ENCODE results near the gene PPDPF.

PPDPF gene

DNA sequence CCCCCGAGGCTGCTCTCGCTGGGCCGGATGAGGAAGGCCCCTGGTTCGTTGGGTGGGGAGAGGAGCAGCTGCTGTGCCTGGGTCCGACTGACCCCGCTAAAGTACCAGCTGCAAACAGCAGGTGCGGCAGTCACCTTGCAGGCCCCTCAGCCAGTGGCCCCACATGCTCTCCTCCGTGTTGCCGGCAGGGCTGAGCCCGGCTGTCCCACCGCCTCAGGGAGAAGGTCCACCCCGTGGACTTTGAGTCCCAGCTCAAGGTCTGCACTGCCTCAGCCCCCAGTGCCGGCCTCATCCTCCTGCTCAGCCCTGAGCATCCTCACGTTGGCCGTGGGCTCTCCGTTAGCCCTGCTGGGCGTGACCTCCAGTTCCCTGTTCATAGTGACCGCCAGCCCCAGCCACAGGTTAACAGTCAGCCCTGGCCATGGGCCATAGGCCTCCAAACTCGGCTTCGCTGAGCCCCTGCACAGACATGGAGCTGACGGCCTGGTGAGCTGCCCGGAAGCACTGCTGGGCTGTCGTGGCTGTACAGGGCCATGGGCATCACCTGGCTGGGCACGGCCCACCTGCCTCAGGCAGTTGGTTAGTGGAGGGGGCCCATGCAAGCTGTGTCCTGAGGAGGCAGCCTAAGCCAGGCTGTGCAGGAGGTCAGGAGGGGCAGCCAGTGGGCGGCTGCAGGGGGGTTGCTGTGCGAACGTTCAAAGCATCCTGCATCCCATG, 23.8 kb downstream of the PPDPF start:
- no peak overlapping the region for H3K4me3 ChIP-seq (IDR thresholded peaks at IDR 0.05; ENCODE audit: insufficient read depth, low read depth, low read length)
- no peaks in the 10 kb centered on the region for H3K79me2 ChIP-seq (ENCODE audit: insufficient read depth, low read depth)
- no peaks in the 10 kb centered on the region for H4K20me1 ChIP-seq (ENCODE audit: insufficient read depth)
- H3K36me3 ChIP-seq (ENCODE audit: insufficient read depth): no peaks in the 10 kb centered on the region
- no peak overlapping the region for H2AFZ ChIP-seq (ENCODE audit: low read depth)
- H3K9ac ChIP-seq: no peak overlapping the region
- H3K27me3 ChIP-seq (ENCODE audit: insufficient read depth, low read depth): peaks cover 92% of the 10 kb centered on the region
- H3K4me1 ChIP-seq (ENCODE audit: low read depth, poor library complexity, severe bottlenecking): no peaks in the 10 kb centered on the region
- TF ChIP-seq, protein P1, sequence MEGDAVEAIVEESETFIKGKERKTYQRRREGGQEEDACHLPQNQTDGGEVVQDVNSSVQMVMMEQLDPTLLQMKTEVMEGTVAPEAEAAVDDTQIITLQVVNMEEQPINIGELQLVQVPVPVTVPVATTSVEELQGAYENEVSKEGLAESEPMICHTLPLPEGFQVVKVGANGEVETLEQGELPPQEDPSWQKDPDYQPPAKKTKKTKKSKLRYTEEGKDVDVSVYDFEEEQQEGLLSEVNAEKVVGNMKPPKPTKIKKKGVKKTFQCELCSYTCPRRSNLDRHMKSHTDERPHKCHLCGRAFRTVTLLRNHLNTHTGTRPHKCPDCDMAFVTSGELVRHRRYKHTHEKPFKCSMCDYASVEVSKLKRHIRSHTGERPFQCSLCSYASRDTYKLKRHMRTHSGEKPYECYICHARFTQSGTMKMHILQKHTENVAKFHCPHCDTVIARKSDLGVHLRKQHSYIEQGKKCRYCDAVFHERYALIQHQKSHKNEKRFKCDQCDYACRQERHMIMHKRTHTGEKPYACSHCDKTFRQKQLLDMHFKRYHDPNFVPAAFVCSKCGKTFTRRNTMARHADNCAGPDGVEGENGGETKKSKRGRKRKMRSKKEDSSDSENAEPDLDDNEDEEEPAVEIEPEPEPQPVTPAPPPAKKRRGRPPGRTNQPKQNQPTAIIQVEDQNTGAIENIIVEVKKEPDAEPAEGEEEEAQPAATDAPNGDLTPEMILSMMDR (conservative IDR thresholded peaks at IDR 0.05; ENCODE audit: low read depth, low read length): no peak
- H3K27ac ChIP-seq: no peak overlapping the region
- no peak overlapping the region for H3K4me2 ChIP-seq

DNA sequence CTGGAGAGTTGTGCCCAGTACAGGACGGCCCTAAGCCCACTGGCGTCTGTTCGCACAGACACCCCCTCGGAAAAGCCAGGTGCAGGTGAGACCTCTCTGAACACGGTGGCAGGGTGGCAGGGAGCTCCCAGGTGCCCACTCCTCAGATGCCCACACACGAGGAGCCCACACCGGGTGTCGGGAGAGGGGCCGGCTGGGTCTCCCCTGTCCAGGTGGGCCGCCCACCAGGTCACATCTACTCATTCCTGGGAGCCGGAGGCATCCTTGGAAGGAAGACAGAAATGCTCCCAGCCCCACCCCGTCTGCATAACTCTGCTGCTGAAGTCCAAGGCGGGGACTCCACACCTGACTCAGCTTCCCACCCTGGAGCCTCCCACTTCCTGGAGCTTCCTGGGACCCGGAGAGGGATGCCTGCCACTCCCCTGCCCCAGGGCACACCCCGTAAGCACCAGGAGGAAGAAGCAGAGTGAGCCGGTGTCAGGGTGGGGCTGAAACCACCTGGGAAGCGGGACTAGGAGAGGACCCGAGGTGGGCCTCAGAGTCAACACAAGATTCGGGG, 24.5 kb downstream of the PPDPF start:
- H4K20me1 ChIP-seq (ENCODE audit: insufficient read depth): no peaks in the 10 kb centered on the region
- H3K27me3 ChIP-seq (ENCODE audit: insufficient read depth, low read depth): peaks cover 92% of the 10 kb centered on the region
- no peak overlapping the region for H3K27ac ChIP-seq
- H3K36me3 ChIP-seq (ENCODE audit: insufficient read depth): no peaks in the 10 kb centered on the region
- no peak overlapping the region for H3K9ac ChIP-seq
- no peak overlapping the region for H3K4me2 ChIP-seq
- TF ChIP-seq, protein P1 (conservative IDR thresholded peaks at IDR 0.05; ENCODE audit: low read depth, low read length): no peak
- H3K4me1 ChIP-seq (ENCODE audit: low read depth, poor library complexity, severe bottlenecking): no peaks in the 10 kb centered on the region
- H3K79me2 ChIP-seq (ENCODE audit: insufficient read depth, low read depth): no peaks in the 10 kb centered on the region
- no peak overlapping the region for H3K4me3 ChIP-seq (IDR thresholded peaks at IDR 0.05; ENCODE audit: insufficient read depth, low read depth, low read length)
- no peak overlapping the region for H2AFZ ChIP-seq (ENCODE audit: low read depth)

DNA sequence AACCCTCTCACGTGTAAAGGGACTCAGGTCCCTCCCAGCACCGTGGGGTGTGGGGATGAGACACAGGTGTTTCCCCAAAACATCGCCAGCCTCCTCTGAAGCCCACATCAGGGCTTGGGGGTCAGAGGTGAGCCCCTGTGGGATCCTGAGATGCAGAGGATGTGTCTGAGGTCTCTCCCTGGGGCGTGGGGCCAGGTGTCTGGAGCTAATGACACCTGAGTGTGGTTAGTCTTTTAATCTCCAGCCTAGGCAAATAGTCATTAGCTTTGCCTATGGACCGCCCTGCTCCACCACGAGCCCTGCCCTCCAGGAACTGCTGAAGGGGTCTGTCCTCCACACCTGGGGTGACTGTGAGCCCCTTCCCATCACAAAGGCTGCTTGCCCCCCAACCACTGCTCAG, 25.2 kb downstream of the PPDPF start:
- no peaks in the 10 kb centered on the region for H3K36me3 ChIP-seq (ENCODE audit: insufficient read depth)
- TF ChIP-seq, protein P1 (conservative IDR thresholded peaks at IDR 0.05; ENCODE audit: low read depth, low read length): no peak
- no peak overlapping the region for H2AFZ ChIP-seq (ENCODE audit: low read depth)
- no peaks in the 10 kb centered on the region for H4K20me1 ChIP-seq (ENCODE audit: insufficient read depth)
- no peaks in the 10 kb centered on the region for H3K4me1 ChIP-seq (ENCODE audit: low read depth, poor library complexity, severe bottlenecking)
- peaks cover 92% of the 10 kb centered on the region for H3K27me3 ChIP-seq (ENCODE audit: insufficient read depth, low read depth)
- no peak overlapping the region for H3K4me3 ChIP-seq (IDR thresholded peaks at IDR 0.05; ENCODE audit: insufficient read depth, low read depth, low read length)
- H3K4me2 ChIP-seq: no peak overlapping the region
- no peak overlapping the region for H3K27ac ChIP-seq
- H3K9ac ChIP-seq: no peak overlapping the region
- H3K79me2 ChIP-seq (ENCODE audit: insufficient read depth, low read depth): no peaks in the 10 kb centered on the region

DNA sequence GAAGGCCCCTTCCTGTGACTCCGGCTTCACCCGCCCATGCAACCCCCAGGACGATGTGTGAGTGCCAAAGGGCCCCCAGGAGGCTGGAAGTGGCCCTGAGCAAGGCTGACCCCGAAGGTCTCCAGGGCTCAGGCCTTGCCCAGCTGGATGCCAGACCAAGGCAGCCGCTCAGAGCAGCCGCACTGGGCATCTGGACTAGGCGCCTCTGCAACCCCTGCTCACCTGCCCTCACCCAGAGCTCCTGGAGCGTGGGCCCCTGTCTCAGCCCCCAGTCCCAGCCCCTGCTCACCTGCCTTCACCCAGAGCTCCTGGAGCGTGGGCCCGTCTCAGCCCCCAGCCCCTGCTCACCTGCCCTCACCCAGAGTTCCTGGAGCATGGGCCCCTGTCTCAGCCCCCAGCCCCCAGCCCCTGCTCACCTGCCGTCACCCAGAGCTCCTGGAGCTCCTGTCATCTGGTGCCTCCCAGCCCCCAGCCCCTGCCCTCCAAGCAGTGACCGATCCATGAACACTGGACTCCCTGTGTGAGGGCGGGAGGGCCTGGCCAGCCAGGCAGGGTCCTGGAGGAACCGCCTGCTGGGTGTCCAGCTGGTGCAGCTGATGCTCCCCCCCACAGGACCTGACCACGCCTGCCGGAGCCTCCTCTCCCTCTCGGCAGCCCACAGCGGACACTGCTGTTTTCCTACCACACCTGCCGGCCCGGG, 25.8 kb downstream of the PPDPF start:
- no peaks in the 10 kb centered on the region for H3K36me3 ChIP-seq (ENCODE audit: insufficient read depth)
- no peak overlapping the region for H3K9ac ChIP-seq
- H3K4me2 ChIP-seq: no peak overlapping the region
- H3K27me3 ChIP-seq (ENCODE audit: insufficient read depth, low read depth): peaks cover 95% of the 10 kb centered on the region
- no peak overlapping the region for H3K27ac ChIP-seq
- TF ChIP-seq, protein P1 (conservative IDR thresholded peaks at IDR 0.05; ENCODE audit: low read depth, low read length): no peak
- no peak overlapping the region for H2AFZ ChIP-seq (ENCODE audit: low read depth)
- no peaks in the 10 kb centered on the region for H3K4me1 ChIP-seq (ENCODE audit: low read depth, poor library complexity, severe bottlenecking)
- no peaks in the 10 kb centered on the region for H3K79me2 ChIP-seq (ENCODE audit: insufficient read depth, low read depth)
- no peak overlapping the region for H3K4me3 ChIP-seq (IDR thresholded peaks at IDR 0.05; ENCODE audit: insufficient read depth, low read depth, low read length)
- no peaks in the 10 kb centered on the region for H4K20me1 ChIP-seq (ENCODE audit: insufficient read depth)
